ENCODE data around the gene MAP3K15.
A peak's percentile ranks its signal among the peaks of the same experiment; 100 is the strongest.

The MAP3K15 gene

DNA sequence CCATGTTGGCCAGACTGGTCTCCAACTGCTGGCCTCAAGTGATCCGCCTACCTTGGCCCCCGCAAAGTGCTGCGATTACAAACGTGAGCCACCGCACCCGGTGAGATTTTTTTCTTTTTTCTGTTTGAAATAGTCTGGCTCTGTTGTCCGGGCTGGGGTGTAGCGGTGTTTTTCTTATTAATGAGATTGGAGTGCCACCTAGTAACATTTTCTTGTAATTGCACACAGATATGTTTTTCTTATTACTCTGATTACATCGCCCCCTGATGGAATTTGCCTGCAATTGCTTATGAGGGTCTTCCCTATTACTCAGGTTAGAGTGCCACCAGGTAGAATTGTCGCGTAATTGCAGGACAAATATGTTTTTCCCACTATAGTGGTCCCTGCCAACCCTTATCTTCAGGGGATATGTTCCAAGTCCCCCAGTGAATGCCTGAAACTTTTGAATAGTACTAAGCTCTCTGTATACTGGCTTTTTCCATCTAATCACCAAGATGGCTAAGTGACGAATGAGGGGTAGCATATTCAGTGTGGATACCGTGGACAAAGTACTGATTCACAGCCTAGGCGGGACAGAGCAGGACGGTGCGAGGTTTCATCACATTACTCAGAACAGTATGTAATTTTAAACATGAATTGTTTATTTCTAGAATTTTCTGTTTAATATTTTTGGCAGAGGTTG is 180.2 kb downstream of the MAP3K15 start:
- no peak overlapping the region for H3K4me3 ChIP-seq (ENCODE audit: control insufficient read depth, low read depth, low read length)
- DNase-seq (ENCODE audit: low read depth) = no peak

DNA sequence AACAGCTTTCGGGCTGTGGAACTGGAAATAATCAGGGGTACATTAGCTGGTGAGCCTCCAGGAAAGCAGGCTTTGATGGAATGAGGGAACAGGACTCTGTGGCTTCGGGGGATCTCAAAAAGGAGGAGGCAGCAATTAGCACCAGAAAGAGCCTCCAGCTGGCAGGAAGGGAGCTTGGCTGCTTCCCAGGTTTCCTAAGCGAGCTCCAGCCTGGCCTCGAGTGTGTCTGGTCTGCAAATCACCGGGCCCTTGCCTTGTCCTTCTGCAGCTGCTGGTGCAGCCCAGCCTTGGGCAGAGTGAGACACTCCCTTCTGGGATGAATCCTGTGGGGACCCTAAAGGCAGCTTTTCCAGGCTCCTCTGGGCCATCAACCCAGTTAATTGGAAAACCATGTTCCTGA is 182.3 kb downstream of the MAP3K15 start:
- H3K4me3 ChIP-seq (ENCODE audit: control insufficient read depth, low read depth, low read length) = no peak overlapping the region
- no peak for DNase-seq (ENCODE audit: low read depth)
- TF ChIP-seq, protein P1, sequence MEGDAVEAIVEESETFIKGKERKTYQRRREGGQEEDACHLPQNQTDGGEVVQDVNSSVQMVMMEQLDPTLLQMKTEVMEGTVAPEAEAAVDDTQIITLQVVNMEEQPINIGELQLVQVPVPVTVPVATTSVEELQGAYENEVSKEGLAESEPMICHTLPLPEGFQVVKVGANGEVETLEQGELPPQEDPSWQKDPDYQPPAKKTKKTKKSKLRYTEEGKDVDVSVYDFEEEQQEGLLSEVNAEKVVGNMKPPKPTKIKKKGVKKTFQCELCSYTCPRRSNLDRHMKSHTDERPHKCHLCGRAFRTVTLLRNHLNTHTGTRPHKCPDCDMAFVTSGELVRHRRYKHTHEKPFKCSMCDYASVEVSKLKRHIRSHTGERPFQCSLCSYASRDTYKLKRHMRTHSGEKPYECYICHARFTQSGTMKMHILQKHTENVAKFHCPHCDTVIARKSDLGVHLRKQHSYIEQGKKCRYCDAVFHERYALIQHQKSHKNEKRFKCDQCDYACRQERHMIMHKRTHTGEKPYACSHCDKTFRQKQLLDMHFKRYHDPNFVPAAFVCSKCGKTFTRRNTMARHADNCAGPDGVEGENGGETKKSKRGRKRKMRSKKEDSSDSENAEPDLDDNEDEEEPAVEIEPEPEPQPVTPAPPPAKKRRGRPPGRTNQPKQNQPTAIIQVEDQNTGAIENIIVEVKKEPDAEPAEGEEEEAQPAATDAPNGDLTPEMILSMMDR (IDR thresholded peaks at IDR 0.05; ENCODE audit: control insufficient read depth, insufficient read depth, low read depth, low read length, missing control alignments) = no peak

More for the DNA sequence above, 180.2 kb downstream of the MAP3K15 start:
- TF ChIP-seq, protein P1 (IDR thresholded peaks at IDR 0.05; ENCODE audit: control insufficient read depth, insufficient read depth, low read depth, low read length, missing control alignments) = peak; percentile 13

DNA sequence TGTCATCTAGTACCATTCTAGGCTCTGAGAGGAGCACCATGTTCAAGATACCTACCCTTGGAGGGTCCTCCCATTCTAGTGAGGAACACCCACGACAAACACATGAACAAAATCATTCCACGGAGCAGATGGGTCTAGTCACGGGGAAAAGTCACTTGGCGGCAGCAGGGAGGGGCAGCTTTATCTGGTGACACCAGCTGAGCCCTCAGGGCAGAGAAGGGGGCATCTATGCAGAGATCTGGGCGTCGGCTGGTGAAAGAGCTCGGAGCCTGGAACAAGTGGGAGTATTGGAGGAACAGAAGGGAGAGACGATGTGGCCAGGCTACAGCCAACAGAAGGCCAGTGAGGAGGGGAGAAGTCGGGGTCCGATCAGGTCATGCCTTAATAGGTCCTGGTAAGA is 183.5 kb downstream of the MAP3K15 start:
- TF ChIP-seq, protein P1 (IDR thresholded peaks at IDR 0.05; ENCODE audit: control insufficient read depth, insufficient read depth, low read depth, low read length, missing control alignments) = no peak
- DNase-seq (ENCODE audit: low read depth) = no peak
- H3K4me3 ChIP-seq (ENCODE audit: control insufficient read depth, low read depth, low read length) = no peak overlapping the region

DNA sequence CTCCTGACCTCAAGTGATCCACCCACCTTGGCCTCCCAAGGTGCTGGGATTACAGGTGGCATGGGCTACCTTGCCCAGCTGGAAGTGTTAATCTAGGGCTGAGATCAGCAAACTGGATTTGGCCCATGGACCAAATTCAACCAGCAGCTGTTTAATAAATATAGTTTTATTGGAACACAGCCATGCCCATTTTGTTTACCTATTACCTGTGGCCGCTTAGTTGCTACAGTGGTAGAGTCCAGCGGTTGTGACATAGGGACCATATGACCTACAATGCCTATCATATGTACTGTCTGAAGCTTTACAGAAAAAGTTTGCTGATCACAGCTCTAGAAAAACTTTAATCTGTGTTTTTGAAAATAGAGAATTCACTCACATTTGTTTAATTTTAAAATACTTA is 188.7 kb downstream of the MAP3K15 start:
- no peak for DNase-seq (ENCODE audit: low read depth)
- TF ChIP-seq, protein P1 (IDR thresholded peaks at IDR 0.05; ENCODE audit: control insufficient read depth, insufficient read depth, low read depth, low read length, missing control alignments) = no peak
- H3K4me3 ChIP-seq (ENCODE audit: control insufficient read depth, low read depth, low read length) = no peak overlapping the region

Measured in AG09309 (cell line).